Testis (tissue), 2 donors: Measurements from ENCODE around the gene JAML.

Experiments
- CTCF ChIP-seq, 3 experiments: fragments of 450-650 bp in 2 of 3; fragments of 200-600 bp in 1 of 3; sonication (generic) in 1 of 3; IDR thresholded peaks; one replicate each; pipeline ENCODE4 v1.5.1; 2016 to 2019; ENCODE audit warnings: antibody characterized with exemption in 3 of 3, mild to moderate bottlenecking in 2 of 3, moderate library complexity in 1 of 3
- POLR2A ChIP-seq: fragments of 450-650 bp; IDR thresholded peaks from one replicate; pipeline ENCODE4 v1.6.1; 2017; ENCODE audit warnings: antibody characterized with exemption, mild to moderate bottlenecking, moderate library complexity

DNA sequence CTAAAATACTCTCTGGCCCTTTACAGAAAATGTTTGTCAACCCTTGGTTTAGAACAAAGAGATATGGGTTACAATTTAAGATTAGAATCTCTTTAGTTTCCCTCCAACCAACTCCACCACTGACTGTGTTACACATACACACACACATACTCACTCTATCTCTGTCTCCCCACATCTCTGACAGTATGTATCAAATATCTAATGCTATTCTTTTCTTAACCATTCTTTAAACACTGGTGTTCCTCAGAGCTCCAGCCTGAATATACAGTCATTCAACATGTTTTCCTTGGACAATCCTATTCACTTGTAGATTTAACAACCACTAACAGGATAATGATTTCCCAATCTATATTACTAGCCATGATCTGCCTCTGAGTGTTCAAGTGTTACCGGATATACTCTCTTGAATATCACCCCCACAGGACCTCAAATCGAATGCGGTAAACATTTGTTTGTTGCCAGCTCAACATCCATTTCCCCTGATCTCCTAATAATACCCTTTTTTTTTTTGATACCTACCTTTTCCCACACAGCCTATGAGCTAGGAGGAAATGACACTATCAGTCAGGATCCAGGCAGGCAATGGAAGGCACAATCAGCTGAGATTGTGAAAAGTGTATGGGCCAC lies 21.2 kb upstream of the JAML start:
- TF ChIP-seq CTCF (IDR thresholded peaks at IDR 0.05) (no peak), POLR2A (no peak)
